Measurements from ENCODE around the gene ALPG.
"Not testable (repeated sequence)": the region's sequence is repeated elsewhere in the genome, so short reads cannot be mapped to it uniquely, and the experiment has no call there.

Gene ALPG

DNA sequence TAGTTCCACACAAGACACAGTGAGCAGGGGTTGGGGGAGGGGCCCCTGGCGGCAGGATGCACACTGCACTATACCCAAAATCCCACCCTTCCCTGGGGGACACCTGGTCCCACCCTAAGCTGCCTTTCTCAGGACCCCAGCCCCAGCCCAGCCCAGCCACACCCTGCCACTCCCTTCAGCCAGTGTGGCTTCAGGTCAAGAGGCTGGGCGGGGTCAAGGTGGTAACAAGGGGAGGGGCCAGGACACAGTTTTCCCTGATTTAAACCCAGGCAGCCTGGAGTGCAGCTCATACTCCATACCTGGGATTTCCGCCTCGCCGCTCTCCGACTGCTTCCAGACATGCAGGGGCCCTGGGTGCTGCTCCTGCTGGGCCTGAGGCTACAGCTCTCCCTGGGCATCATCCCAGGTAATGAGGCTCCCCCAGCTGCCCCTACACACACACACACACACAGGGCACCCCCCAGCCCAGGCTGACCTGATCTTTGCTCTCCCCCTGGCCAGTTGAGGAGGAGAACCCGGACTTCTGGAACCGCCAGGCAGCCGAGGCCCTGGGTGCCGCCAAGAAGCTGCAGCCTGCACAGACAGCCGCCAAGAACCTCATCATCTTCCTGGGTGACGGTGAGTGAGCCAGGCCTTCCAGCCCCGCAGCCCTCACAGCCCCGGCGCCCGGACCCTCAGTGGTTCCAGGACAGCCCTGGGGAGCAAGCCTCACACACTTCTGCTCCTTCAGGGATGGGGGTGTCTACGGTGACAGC lies at the start of gene ALPG:
TSS of gene ALPG (plus strand) at position 289 of the 755 bp plus-strand sequence. CDS start at position 340, 51 bp downstream.
- DNase-seq (ENCODE audit: low read depth in 2 of 2): no peak

DNA sequence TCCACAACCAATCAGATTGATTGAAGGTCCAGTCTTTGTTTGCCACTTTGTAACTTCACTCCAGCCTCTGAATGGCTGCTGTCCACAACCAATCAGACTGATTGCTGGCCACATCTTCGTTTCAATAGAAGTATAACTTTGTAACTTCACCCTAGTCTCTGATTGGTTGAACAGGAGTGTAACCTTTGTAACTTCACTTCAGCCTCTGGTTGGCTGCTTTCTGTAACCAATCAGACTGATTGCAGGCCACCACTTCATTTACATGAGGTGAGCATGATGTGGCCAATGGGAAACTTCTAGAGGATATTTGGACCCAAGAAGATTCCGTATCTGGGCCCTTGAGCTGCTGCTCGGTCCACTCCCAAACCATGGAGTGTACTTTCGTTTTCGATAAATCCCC lies 45.0 kb upstream of the ALPG start:
- no peak for DNase-seq (ENCODE audit: low read depth in 2 of 2)

DNA sequence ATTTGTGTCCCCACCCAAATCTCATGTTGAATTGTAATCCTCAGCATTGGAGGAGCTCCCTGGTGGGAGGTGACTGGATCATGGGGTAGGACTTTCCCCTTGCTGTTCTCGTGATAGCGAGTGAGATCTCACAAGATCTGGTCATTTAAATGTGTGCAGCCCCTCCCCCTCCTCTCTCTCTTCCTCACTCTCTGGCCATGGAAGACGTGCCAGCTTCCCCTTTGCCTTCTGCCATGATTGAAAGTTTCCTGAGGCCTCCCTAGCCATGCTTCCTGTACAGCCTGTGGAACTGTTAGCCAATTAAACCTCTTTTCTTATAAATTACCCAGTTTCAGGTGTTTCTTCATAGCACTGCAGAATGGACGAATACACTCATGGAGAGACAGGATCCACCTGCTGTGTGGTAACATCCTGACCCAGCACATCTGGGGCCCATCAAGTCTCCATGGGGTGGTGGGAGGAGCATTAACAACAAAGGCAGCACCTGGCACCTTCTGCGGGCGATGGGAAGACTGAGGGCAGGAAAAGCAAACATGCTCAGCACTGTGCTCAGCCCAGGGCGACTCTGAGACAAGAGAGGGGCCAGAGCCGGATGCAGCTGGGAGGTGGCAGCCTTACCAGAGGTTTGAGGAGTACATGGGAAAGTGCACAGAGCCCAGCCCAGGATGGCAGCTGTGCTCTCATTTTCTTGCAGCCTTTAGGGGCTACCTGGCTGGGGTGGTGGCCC lies 44.3 kb upstream of the ALPG start:
- DNase-seq (ENCODE audit: low read depth in 2 of 2): no peak

DNA sequence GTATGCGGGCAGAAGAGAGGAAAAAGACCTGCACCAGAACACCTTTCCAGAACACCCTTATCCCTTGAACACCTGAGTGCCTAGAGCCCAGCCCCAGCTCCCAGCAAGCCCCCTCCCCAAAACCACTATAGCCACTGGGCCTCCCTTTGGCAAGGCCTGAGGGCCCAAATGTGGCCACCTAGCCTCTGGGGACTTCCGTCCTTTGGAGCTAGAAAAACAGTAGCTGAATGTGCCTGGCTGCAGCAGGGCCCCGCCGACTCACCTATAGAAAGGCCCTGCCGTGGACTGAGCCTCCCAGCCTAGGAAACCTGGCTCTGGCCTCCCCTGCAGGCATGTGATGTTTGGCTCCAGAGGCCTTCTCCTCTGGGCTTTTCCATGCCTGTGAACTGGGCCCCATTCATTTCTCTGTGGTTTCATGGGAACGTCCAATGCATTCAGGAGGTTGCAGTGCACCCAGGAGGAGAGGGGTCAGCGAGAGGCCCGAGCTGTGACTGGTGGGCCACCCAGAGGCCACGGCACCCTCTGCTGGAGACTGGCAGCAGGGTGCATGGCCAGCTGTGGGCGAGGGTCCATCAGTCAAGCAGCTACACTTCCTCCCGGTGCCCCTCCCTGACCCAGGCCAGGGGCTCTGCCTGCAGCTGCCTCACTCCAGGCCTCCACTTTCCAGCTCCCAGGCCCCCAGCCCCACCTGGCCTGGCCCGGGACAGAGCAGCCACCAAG lies 43.4 kb upstream of the ALPG start:
- not testable (repeated sequence) for DNase-seq (ENCODE audit: low read depth in 2 of 2)

DNA sequence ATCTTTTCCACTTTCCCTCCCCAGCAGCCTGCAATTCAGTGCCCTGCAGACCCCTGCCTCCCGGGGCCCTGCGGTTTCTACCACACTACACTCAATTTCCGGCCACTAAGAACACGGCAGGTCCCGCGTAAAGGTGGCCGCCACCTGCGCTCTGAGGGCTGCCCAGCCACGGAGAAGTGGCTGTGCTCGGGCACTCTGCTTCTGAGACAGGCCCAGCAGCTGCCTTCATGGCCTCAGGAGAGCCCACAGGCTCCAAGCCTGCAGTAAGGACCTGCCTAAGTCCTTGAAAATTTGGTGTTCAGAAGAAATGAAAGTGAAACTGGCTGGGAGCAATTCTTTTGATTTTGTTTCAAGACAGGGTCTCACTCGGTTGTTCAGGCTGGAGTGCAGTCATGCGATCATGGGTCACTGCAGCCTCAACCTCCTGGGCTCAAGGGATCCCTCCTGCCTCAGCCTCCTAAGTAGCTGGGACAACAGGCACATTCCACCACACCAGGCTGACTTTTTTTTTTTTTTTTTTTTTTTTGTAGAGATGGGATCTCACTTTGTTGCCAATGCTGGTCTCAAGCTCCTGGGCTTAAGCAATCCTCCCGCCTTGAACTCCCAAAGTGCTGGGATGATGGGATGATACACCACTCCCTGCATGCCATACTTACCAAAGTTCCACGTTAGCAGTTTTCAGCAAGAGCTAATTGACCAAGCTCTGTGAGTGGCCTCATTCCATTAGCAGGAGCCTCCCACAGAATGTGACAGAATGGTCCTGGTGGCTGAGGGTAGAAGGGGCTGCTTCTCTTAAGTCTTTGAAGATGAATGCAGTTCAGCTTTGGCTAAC lies 42.6 kb upstream of the ALPG start:
- DNase-seq (ENCODE audit: low read depth in 2 of 2): no peak

DNA sequence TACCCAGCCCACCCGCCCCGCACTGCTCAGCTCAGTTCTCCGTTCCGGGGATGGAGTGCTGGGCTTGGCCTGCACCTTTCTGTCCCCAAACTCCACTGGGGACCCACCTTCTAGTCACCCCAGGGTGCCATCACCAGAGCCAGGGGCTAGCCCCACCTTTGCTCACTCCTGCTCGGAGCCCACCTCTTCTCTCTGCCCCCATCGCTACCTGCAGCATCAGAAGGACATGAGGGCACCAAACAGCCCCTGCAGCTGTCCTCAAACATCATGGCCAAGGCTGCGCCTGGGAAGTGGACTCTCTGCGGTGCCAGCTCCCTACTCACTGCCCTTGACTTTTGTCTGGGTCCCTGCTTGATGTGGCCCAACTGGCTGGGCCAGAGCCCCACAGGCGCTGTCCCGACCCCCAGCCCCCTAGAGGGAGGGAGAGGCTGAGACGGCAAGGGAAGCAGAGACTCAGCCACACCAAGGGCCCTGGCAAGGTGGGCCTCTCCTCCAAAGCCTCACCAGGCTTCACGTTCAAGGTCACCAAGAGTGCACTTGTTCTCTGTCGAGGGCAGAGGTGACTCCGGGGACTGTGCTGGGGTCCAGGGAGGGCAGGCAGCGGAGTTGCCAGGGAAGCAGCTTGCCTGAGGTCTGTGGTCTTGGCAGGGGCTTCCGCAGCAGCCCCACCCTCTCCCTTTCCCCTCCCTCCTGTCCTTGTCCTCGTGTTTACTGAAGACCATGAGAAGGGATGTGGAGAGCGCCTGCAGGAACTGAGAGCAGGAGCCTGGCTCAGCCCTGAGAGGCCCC lies 41.6 kb upstream of the ALPG start:
- not testable (repeated sequence) for DNase-seq (ENCODE audit: low read depth in 2 of 2)

DNA sequence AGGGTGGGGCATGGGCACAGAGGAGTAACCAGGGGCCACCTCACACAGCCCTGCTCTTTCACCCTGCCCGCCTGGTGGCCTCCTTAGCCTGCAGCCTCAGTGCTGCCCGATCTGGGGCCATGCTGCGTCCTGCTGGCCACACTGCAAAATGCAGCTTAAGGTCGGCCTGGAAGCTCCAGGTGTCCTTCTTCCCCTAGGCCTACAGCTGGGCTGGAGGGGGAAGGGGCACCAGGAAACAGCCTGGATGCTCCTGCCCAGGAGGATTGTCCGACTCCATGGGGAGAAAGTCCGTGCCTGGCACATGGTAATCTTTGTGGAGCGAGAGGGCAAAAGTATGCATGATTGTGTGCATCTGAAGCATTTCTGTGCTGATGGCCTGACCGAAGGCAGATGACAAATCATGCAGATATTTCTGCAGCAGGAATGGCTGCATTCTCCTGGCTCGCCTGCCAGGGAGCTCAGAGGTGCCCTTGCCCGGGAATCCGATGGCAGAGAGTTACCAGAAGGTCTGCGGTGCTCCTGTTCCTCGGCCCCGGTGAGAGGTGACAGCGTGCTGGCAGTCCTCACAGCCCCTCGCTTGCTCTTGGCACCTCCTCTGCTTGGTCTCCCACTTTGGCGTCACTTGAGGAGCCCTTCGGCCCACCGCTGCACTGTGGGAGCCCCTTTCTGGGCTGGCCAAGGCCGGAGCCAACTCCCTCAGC lies 40.9 kb upstream of the ALPG start:
- DNase-seq (ENCODE audit: low read depth in 2 of 2): no peak

DNA sequence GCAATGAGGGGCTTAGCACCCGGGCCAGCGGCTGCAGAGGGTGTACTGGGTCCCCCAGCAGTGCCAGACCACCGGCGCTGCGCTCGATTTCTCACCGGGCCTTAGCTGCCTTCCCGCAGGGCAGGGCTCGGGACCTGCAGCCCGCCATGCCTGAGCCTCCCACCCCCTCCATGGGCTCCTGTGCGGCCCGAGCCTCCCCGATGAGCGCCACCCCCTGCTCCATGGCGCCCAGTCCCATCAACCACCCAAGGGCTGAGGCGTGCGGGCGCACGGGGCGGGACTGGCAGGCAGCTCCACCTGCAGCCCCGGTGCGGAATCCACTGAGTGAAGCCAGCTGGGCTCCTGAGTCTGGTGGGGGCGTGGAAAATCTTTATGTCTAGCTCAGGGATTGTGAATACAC lies 40.2 kb upstream of the ALPG start:
- DNase-seq (ENCODE audit: low read depth in 2 of 2): not testable (repeated sequence)

DNA sequence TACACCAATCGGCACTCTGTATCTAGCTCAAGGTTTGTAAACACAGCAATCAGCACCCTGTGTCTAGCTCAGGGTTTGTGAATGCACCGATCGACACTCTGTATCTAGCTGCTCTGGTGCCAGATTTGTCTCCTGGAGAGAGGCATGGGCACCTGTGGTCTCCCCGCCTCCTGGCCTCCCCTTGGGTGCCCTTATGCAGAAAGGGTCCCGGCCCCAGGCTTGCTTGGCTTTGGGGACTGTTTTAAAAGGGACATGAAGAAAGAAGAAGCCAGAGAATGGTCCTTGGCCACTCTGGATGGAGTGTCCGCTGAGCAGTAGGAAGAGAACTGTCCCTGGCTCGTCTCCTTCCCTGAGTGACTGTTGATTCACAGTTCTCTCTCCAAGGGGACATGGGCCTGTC lies 39.6 kb upstream of the ALPG start:
- no peak for DNase-seq (ENCODE audit: low read depth in 2 of 2)

DNA sequence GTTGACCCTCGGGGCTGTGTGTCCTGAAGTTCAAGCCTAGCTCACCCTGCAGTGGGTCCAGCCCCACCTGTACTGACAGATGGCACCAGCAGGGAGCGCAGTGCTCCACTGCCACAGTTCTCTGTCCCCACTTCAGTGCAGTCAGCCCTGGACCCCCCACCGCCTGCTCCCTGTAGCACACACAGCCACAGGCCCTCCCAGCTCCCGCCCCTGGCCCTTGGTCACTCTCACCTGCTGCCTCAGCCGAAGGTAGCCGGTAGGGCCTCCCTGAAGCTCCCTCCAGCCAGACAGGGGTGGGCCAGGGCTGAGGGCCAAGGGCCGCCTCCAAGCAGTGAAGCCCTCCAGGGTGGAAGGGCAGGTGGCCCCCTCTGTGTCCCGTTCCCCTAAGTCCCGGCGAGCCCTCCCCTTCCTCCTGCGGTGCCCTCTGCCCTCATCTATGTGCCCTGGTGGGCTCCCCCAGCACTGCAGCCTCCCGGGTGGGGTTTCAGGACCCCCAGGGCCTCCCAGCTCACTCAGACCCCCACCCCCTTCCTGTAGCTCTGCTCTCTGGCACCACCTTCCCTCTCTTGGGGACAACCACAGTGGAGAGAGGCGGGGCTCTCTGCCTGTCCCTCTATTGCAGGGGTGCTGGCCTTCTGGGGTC lies 38.9 kb upstream of the ALPG start:
- no peak for DNase-seq (ENCODE audit: low read depth in 2 of 2)

DNA sequence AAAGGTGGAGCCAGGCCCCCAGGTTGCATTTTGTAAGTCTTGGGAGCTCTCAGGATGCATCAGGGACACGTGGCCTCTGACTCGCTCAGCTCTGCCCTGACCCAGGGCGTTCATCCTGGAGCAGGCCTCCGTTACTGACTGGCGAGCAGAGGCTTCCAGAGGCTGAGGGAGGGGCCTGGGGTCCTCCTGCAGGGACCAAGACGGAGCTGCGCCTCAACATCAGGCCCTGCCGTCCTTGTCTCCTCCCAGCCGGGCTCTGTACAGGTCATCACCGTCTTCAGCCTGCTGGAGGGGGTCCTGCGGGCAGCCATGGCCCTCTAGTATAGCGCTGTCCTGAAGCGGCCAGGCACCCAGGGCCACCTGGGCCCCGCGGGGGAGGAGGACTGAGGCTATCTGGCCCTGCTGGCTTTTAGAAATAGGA lies 38.3 kb upstream of the ALPG start:
- no peak for DNase-seq (ENCODE audit: low read depth in 2 of 2)

DNA sequence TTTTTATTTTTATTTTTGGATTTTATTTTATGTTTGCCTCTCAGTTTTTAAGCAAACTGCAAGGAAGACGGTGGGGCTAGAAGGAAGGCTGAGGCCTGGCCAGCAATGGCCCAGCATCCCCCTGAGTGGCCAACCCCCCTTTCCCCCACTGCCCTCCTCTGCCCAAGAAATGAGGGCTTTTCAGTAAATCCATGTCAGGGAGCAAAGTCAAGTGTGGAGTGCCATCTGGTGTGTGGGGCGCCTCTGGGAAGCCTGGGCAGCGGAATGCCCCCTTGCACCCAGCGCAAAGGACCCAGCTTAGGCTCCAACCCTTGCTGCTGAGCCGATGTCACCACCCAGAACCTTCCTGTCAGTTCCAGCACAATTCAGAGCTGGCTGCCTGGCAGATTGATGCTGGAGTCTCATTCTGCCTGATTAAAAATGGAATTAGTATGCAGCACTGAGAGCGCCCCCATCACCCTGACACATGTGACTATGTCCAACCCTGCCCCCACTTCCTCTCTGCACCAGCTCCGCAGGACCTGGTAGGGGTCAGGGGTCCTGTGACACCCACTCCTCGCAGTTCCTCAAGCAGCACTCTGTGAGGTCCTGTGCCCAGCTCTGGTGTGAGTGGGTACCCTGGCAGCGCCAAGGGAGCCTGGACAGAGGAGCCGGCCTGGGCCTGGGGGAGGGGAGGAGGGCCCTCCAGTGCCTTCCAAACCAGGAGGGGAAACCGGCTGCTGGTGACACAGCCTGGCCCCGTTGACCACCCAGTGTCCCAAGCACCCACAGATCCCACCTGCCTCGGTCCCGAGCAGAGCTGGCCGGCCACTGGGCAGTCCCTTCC lies 37.3 kb upstream of the ALPG start:
- no peak for DNase-seq (ENCODE audit: low read depth in 2 of 2)

DNA sequence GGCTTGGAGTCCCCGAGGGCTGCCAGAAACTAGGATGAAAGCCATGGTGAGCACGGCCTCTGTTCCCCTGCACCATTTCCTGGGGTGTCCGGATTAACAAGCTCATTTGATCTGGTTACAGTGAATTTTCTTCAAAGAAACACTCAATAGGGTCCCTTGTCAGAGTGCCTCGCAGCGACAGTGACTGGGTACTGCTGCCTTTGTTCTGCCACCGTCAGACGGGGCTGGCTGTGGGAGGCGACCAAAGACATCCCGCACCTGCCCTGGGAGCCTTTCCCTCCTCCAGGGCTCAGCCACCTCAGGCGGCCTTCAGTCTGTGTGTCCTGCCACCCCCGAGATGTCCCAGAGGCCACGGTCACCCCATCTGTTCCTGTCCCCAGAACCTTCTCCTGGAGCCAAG lies 36.6 kb upstream of the ALPG start:
- not testable (repeated sequence) for DNase-seq (ENCODE audit: low read depth in 2 of 2)

DNA sequence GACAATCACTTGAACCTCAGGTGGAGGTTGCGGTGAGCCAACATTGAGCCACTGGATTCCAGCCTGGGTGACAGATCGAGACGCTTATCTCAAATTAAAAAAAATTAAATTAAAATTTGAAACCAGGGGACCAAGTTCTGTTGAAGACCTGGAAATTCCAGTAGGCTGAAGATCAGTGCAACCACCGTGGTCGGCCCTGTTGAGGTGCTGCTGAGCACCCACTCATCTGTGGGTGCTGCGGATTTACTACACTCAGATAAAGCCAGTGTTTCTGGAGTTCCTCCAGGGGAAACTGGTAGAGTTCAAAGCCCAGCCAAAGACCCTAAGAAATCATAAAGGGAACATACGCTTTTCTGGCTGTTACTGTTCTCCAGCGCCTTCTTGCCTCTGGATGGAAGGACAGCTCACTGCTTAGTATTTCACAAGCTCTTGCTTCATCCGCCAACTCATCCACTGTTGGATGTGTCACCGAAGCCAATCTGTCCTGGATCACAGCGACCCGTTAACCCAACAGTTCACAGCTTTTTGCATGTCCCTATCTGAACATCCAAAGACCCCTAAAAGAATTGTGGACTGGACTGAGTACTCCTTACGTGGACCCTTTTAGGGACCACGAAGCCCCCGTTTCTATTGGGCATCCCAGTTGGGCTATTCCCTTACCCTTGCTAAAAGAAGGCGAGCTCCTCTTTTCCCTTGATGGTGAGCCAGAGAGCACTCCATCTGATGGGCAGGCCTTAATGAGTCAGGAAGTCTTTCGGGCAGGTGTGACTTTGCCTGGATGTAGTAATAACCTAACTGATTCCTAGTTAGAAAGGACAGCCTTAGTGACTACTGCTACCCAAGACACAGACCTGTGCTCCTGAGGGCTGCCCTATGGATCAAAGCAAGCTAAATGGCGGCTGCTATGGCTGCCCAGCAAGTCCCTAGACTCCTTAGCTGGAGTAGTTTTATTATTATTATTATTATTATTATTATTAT lies 34.1 kb upstream of the ALPG start:
- DNase-seq (ENCODE audit: low read depth in 2 of 2): no peak

DNA sequence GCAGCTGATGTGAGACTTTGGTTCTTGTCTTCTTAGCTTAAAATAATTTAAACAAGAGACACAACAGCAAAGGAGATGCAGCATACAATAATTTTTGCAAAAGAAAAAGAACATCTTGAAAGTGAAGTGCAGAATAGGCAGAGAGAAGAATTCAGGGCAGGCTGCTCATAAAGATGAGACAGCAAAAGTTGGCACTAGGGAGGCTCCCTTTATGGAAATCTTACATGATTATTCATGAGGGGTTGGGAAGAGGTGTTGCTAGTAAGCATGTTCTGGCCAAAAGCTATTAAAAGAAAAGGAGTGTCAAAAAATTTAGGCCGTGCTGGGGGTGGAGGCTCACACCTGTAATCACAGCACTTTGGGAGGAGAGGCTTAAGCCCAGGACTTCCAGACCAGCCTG lies 32.3 kb upstream of the ALPG start:
- DNase-seq (ENCODE audit: low read depth in 2 of 2): no peak

DNA sequence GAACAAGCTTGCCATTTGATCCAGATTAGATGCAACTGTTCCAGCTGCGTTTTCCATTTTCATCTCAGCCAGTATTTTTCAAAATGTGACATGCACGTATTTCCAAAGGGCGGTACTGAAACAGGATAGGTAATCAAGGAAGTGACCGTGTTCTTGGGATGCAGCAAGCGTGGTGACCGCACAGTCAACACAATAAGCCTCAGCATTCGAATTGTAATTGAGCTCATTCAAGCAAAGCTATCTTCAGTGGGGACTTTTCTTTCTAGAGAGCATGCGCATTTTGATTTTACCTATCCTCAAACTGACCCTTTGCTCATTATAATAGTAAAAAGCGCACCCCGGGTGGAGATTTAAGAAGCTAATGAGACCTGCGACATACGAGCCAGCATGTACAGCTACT lies 31.5 kb upstream of the ALPG start:
- no peak for DNase-seq (ENCODE audit: low read depth in 2 of 2)

DNA sequence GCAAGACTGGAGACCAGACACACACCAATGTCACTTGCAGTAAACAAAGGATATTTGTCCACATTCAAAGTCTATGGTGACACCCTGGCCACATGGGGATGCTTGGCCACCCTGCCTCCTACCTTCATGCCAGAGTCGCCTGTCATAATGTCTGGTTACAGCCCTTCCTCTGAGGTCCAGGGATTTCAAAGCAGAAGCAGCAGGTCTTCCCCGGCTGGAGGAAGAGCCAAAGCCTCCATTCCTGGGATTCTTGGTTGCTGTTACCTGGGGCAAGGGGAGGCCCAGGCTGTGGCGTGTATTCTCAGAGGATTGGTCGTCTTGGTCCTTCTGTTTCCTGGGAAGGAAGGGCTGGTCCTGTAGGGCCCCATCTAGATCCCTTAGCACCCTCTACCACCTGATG lies 30.4 kb upstream of the ALPG start:
- DNase-seq (ENCODE audit: low read depth in 2 of 2): no peak

DNA sequence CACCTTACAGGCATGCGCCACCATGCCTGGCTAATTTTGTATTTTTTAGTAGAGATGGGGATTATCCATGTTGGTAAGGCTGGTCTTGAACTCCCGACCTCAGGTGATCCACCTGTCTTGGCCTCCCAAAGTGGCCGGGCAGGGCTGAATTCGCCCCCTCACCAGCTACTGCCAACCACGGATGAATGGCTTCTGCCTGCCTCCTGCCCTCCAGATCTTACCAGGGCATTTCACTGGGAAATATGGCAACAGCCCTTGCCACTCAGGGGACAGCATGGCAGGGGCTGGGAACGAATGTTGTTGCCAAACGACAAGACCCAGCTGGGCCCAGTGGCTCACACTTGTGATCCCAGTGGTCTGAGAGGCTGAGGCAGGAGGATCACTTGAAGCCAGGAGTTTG lies 29.9 kb upstream of the ALPG start:
- DNase-seq (ENCODE audit: low read depth in 2 of 2): no peak
